Ectodermal cell (in vitro differentiated cells): Measurements from ENCODE around the gene RPS19.
"Not testable (repeated sequence)": the region's sequence is repeated elsewhere in the genome, so short reads cannot be mapped to it uniquely, and the experiment has no call there.

ENCODE experiments used
- H3K27ac ChIP-seq: 2 replicates; pipeline ENCODE4 v1.7.0; 2013; ENCODE audit warnings: mild to moderate bottlenecking, low read depth, low read length; ENCODE audit not compliant: insufficient read depth, poor library complexity, severe bottlenecking
- H3K27me3 ChIP-seq: 2 replicates; pipeline ENCODE4 v1.7.0; 2013; ENCODE audit warnings: mild to moderate bottlenecking, low read length; ENCODE audit not compliant: insufficient read depth, control insufficient read depth, poor library complexity, severe bottlenecking
- H3K36me3 ChIP-seq: one replicate; pipeline ENCODE4 v1.7.0; 2013; ENCODE audit warnings: low read length; ENCODE audit not compliant: control insufficient read depth, insufficient read depth
- H3K4me1 ChIP-seq: one replicate; pipeline ENCODE4 v1.7.0; 2013; ENCODE audit warnings: low read length; ENCODE audit not compliant: control insufficient read depth, insufficient read depth
- H3K4me3 ChIP-seq: 2 replicates; pipeline ENCODE4 v1.7.0; 2013; ENCODE audit warnings: low read depth, low read length, control low read depth; ENCODE audit not compliant: insufficient read depth
- H3K9me3 ChIP-seq: 2 replicates; pipeline ENCODE4 v1.7.0; 2013; ENCODE audit warnings: mild to moderate bottlenecking, low read length, moderate library complexity; ENCODE audit not compliant: control insufficient read depth
- WGBS, 2 experiments: methylation state at CpG; one replicate each; pipeline ENCODE4 v1.1.7; 2013; ENCODE audit warnings: missing lambda C conversion rate in 2 of 2; 5-methylcytosine and 5-hydroxymethylcytosine counted together

RPS19 gene

DNA sequence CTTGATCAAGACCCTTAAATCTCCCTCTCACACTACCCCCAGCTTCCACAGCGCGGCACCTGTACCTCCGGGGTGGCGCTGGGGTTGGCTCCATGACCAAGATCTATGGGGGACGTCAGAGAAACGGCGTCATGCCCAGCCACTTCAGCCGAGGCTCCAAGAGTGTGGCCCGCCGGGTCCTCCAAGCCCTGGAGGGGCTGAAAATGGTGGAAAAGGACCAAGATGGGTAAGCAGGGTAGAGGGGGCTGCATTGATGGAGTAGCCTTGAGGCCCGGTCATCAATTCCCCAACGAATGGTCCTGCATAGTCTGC is 8.9 kb downstream of the RPS19 start:
- Histone ChIP-seq H3K9me3 (no peaks in the 10 kb centered on the region), H3K27me3 (no peaks in the 10 kb centered on the region), H3K4me1 (no peaks in the 10 kb centered on the region), H3K27ac (no peak overlapping the region), H3K36me3 (peaks cover 42% of the 10 kb centered on the region), H3K4me3 (no peak overlapping the region)
- 95 to 96% methylated on average over 12 of the region's 12 CpGs for WGBS, 2 experiments

DNA sequence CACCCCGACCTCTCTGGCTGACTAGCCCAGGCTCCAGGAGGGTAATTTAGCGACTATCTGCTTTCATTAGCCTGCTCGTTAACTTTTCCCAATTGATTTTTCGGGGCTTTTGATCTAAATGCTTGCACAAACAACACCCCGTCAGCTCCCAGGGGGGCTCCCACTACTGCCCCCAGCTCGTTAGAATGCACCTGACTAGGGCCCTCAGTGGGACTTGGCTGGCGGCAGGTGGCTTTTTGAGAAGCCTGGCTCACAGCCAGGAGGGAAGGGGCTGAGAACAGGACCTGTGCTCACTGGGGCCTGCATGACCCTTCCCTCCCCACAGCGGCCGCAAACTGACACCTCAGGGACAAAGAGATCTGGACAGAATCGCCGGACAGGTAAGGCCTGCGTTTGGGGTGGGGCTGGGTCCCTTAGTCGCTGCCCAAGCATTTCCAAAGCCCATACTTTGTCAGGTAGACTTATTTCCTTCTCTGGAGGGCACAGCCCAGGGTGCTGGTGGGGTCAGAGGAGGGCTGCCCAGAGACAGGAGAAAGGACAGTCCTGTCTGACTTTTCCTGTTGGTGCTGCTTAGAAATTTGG is 9.4 kb downstream of the RPS19 start:
- H3K36me3 ChIP-seq, result peaks cover 36% of the 10 kb centered on the region
- WGBS, 2 experiments, result 93 to 94% methylated on average over 13 of the region's 13 CpGs
- no peaks in the 10 kb centered on the region for H3K9me3 ChIP-seq
- H3K27me3 ChIP-seq, result no peaks in the 10 kb centered on the region
- H3K4me1 ChIP-seq, result no peaks in the 10 kb centered on the region
- no peak overlapping the region for H3K27ac ChIP-seq
- no peak overlapping the region for H3K4me3 ChIP-seq

DNA sequence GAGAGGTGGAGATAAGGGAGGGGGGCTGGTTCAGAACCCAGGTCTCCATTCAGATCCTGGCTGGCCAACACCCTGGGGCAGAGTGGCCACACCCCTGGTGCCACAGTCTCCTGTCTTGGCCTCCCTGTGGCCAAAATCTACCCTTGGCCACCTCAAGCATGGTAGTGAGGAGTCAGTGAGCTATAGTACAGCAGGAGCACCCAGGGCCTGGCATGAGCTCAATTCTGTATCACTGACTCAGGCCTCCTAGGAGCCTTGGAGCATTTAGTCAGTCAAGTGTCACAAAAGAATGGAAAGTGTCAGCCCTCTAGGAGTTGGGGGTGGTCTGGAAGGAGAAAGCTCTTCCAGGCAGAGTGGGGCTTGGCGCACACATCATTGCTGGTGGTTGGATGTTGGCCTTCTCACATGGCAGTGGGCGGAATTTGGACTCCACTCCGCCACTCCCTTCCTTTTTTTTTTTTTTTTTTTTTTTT is 10.4 kb downstream of the RPS19 start:
- Histone ChIP-seq H3K36me3 (peaks cover 33% of the 10 kb centered on the region), H3K27me3 (no peaks in the 10 kb centered on the region), H3K4me1 (no peaks in the 10 kb centered on the region), H3K27ac (no peak overlapping the region), H3K9me3 (no peaks in the 10 kb centered on the region), H3K4me3 (no peak overlapping the region)
- 91 to 98% methylated on average over 3 of the region's 3 CpGs for WGBS, 2 experiments

DNA sequence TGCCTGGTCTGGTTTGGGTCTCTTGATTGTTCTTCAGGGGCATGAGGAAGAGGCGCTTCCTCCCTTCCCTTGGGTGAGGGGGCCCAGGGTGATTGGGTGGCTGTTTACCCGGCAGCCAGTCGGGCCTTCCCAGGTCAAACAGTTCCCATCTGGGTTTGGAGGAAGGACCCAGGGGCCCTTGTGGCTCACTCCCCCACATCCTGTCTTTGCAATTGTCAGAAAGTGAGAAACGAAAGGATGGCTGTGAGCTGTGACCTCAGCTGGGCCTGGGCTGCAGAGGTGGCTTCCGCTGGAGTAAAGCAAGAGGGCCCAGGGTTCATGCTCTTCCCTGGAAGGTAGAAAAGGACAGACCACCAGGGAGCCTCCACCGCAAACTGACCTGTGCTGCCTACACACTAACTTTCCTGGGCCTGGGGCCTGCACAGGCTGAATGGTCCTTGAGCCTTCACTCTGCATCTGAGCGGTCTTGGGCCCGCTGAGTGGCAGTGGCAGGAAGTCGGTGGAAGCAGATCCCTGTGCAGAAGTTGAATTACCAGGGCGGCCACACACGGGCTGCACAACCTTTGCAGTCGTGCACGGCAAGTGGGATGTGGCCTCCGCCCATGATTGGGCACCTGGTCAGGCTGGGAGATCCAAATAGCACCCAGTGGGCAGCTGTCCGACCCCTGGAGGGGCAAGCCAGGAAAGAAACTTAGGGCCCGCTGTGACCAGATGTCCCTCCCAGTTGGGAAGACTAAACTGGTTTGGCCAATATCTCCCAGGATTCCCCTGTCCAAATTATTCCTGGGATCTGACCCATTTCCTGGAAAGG is 11.7 kb downstream of the RPS19 start:
- Histone ChIP-seq H3K27me3 (no peaks in the 10 kb centered on the region), H3K9me3 (no peaks in the 10 kb centered on the region), H3K4me3 (no peak overlapping the region), H3K36me3 (peaks cover 28% of the 10 kb centered on the region), H3K27ac (peak overlapping the region; percentile 26), H3K4me1 (no peaks in the 10 kb centered on the region)
- WGBS, 2 experiments, result 92 to 93% methylated on average over 16 of the region's 16 CpGs

DNA sequence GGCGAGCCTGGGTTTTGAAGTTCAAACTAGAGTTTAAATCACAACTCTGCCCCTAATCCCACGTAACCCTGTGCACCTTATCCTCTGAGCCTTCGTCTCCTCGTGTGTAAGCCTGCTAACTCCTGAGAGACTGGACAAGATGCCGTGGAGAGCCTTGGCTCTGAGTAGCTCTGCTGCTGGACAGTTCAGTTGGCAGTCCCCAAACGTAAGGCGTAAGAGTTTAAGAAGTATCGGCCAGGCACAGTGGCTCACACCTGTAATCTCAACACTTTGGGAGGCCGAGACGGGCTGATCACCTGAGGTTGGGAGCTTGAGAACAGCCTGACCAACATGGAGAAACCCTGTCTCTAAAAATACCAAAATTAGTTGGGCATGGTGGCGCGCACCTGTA is 12.3 kb downstream of the RPS19 start:
- H3K36me3 ChIP-seq, result peaks cover 28% of the 10 kb centered on the region
- no peaks in the 10 kb centered on the region for H3K9me3 ChIP-seq

DNA sequence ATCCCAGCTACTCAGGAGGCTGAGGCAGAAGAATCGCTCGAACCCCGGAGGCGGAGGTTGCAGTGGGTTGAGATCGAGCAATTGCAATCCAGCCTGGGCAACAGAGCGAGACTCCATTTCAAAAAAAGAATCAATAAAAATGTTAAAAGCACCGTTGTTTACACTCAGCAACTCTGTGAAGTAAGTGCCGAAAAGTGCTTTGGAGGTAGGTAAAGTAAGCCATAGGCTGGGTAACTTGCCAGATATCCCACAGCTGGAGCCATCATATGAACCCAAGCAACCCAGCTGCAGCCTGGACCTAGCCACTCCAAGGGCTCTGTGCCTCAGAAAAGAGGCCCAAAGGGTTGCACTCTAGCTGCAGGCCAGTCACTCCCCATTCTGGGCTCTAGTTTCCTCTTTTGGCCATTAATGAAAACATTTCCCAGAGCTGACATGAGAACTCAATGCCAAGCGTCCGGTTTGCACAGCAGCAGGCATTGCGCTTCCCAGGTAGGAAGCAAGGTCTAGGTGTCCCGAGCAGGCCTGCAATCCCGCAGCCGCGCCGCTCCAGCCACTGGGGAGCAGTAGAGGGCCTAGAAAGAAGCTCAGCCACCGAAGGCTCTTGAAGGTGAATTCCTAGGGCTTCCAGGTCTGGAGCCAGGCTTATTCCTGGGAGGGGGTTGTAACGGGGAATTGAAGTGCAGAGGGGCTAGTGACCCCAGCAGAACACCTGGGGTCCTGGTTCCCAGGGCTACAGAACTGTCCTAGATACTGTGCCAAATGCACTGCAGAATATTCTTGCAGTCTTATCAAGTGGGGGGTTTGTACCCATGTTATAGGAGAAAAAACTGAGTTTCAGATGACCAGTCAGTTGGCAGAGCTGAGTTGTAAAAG is 13.0 kb downstream of the RPS19 start:
- Histone ChIP-seq H3K4me3 (no peak overlapping the region), H3K27ac (no peak overlapping the region)
- WGBS, 2 experiments, result 49 to 50% methylated on average over 18 of the region's 18 CpGs

More for the DNA sequence above, 12.3 kb downstream of the RPS19 start:
- Histone ChIP-seq H3K27me3 (no peaks in the 10 kb centered on the region), H3K27ac (no peak overlapping the region), H3K4me3 (no peak overlapping the region), H3K4me1 (no peaks in the 10 kb centered on the region)
- 92 to 93% methylated on average over 12 of the region's 12 CpGs for WGBS, 2 experiments

DNA sequence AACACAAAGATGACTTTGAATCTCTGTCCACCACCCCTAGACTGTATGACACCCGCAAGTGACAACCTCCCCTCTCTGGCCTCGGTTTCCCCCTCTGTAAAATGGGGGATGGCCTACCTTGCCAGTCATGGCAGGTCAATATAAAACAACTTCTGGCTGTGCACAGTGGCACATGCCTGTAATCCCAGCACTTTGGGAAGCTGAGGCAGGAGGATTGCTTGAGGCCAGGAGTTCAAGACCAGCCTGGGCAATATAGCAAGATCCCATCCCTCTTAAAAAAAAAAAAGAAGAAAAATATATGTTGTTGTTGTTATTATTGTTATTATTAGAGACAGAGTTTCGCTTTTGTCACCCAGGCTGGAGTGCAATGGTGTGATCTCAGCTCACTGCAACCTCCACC is 15.9 kb downstream of the RPS19 start:
- not testable (repeated sequence) for H3K4me3 ChIP-seq, H3K36me3 ChIP-seq, H3K9me3 ChIP-seq, H3K27me3 ChIP-seq, H3K4me1 ChIP-seq, H3K27ac ChIP-seq
- 84 to 87% methylated on average over 3 of the region's 3 CpGs for WGBS, 2 experiments

More for the DNA sequence above, 13.0 kb downstream of the RPS19 start:
- Histone ChIP-seq H3K27me3 (no peaks in the 10 kb centered on the region), H3K36me3 (peaks cover 23% of the 10 kb centered on the region), H3K9me3 (no peaks in the 10 kb centered on the region), H3K4me1 (no peaks in the 10 kb centered on the region)

DNA sequence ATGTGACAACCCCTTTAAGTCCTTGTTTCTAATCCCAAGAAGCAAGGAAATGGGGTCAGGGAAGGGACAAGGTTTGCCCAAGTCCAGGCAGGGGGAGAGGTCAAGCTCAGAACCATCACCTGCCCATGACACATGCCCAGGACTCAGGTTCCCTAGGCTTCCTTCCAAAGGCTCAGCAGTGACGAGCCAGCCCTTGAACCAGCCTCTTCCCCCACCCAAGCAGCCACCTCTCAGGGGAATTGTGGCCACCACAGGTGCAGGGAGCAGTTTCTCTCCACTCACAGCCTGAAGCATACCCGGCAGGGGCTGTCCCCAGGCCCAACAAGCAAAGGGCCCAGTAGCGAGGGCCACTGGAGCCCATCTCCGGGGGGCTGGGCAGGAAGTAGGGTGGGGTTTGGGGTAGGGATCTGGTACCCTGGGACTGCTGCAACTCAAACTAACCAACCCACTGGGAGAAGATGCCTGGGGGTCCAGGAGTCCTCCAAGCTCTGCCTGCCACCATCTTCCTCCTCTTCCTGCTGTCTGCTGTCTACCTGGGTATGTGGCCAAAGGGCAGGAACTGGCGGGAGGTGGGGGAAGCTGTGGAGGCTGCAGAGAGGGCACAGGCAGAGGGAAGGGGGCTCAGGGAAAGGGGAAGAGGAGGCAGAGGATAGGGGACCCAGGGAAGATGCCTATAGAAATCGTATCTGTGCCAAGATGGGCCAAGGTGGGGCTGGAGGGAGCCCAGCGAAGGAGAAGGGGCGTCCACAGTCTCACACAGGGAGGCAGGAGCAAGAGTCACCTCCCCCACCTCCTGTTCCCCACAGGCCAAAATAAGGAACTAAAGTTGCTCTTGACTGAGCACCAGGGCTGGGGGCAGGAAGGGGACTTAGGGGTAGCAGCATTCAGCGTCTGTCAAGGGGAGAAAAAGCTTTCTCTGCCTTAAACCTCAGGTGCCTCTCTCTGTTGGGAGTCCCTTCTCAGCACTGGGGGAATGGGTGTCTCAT is 17.1 kb downstream of the RPS19 start, which contains the start of gene CD79A:
Gene CD79A (plus strand): TSS at position 433 of the 986 bp plus-strand sequence. CDS start 26 bp downstream, at position 459.
- H3K27ac ChIP-seq, result no peak within 1 kb of the TSS
- peaks cover 15% of the 10 kb centered on the region for H3K27me3 ChIP-seq
- no peak within 1 kb of the TSS for H3K4me3 ChIP-seq
- H3K36me3 ChIP-seq, result no peaks in the 10 kb centered on the region
- H3K4me1 ChIP-seq, result peaks cover under 1% of the 10 kb centered on the region
- WGBS, 2 experiments, result 67 to 72% methylated on average over 9 of the region's 9 CpGs
- H3K9me3 ChIP-seq, result no peaks in the 10 kb centered on the region
